Stimulated activated CD8-positive, alpha-beta memory T cell treated with anti-CD3 and anti-CD28 coated beads, Interleukin-7, amount 100 ng/mL, for 4 hours (primary cell): Measurements from ENCODE around the gene AGMAT.

Experiments used
- DNase-seq, 2 donors: peaks; one replicate each; pipeline ENCODE4 v3.0.0-alpha.2; 2020; ENCODE audit warnings: low read depth in 2 of 2

AGMAT gene, protein sequence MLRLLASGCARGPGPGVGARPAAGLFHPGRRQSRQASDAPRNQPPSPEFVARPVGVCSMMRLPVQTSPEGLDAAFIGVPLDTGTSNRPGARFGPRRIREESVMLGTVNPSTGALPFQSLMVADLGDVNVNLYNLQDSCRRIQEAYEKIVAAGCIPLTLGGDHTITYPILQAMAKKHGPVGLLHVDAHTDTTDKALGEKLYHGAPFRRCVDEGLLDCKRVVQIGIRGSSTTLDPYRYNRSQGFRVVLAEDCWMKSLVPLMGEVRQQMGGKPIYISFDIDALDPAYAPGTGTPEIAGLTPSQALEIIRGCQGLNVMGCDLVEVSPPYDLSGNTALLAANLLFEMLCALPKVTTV

DNA sequence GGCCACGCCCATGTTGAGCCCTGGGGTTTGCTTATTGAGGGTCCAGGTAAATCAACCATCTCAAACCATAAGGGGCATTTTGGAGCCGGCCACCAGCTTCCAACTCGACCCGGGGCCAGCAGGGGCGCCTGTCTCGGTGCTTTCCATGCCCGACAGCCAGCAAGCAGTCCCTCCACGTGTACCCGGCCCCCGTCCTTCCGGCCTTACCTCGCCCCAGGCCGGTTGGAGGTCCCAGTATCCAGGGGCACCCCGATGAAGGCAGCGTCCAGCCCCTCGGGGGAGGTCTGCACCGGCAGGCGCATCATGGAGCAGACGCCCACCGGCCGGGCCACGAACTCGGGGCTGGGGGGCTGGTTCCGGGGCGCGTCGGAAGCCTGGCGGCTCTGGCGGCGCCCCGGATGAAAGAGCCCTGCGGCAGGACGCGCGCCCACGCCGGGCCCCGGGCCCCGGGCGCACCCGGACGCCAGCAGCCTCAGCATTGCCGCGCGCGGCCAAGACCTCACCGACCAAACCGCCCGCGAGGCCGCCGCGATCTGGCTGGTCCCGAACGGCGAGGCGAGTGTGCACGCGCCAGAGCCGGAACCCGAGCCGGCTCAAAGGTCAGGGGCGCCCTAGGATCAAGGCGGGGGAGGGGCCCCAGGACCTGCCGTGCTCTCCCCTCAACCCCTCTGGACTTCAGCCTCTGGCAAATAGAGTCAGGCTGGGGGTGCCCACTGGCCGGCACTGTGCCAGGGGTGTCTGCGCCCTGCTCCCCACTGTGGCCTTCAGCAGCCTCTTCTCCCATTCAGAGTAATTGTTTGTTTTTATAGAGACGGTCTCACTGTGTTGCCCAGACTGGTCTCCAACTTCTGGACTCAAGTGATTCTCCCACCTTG is at the start of gene AGMAT:
Gene AGMAT (minus strand): TSS at position 563 of the 875 bp plus-strand sequence. CDS start 84 bp downstream, at position 479.
- DNase-seq: peak; percentile 29 to 53

GRCh38 chr1:15633756-15634420 is 49.0 kb upstream of the AGMAT start:
- no peak for DNase-seq

DNA sequence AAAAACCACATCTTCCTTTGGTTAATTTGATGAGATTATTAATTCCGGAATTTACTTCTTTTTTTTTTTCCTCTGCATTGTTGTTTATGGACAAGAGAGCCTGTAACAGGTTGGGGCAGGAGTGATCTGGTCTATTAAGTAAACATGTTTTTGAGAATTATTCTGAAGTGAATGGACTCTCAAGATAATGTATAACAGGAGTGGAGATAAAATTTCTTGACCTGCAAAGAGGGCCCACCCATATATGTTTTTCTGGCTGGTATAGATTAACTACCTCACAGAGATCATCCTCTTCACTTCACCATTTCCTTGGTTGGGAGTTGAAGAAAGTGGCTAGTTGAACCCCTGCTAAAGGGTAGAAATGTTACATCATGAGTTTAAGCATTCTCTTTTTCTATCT is 43.2 kb upstream of the AGMAT start:
- no peak for DNase-seq

GRCh38 chr1:15627343-15627988 is 42.6 kb upstream of the AGMAT start:
- no peak for DNase-seq

DNA sequence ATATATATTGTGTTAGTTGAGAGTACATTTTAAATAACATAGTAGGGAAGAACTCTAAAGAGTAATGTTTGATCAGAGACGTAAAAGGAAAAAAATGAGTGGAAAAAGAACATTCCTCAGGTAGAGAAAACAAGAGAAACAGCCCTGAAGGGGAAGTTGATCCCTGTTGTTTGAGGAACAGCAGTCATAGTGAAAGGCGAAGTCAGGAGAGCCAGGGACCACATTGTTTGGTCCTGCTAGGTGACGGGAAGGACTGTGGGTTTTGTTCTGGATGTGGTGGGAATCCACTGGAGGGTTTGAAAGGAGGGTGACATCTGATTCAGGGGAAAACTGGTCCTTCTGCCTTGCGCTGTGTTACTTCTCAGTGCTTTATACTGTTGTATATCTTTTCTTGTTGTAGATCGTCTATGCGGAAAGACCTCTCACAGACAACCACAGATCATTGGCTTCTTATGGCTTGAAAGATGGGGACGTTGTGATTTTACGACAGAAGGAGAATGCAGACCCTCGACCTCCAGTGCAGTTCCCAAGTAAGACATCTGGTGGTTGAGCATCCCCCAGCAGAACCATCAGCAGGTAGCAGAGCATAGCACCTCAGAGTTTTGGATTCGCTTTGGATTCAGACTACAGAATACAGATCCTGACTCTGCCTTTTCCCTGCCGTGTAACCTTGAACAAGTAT is 41.6 kb upstream of the AGMAT start:
- no peak for DNase-seq

DNA sequence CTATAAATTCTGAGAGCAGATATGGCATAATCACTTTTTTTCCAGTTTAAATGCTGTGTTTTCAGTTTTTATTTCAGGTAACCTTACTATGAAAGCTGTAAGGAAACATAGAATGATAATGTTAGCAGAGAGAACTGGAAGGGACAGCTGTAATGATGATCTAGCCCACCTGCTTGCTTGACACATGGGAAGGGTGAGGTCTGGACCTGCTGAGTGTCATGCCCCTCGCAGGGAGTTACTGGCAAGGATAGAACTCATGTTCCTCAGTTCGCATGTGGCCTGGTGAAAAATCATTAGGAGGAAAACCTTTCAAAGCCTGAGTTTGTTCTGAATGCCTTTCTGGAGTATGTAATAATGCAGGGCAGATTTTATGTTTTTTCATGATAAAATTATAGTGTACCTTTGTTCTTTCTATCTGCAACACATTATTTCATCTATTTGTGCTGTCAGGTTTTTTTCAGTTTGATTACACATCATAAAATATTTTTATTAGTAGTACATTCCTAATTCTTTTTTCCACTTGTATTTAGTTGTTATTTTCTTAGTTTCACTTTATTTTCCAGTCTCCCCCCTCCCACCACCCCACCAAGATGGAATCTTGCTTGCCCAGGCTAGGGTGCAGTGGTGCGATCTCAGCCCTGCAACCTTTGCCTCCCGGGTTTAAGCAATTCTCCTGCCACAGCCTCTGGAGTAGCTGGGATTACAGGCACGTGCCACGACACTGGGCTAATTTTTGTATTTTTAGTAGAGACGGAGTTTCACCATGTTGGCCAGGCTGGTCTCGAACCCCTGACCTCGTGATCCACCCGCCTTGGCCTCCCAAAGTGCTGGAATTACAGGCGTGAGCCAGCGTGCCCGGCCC is 40.4 kb upstream of the AGMAT start:
- DNase-seq: no peak

GRCh38 chr1:15624133-15624714 is 39.4 kb upstream of the AGMAT start:
- DNase-seq: no peak

GRCh38 chr1:15623435-15623834 is 38.6 kb upstream of the AGMAT start:
- no peak for DNase-seq

DNA sequence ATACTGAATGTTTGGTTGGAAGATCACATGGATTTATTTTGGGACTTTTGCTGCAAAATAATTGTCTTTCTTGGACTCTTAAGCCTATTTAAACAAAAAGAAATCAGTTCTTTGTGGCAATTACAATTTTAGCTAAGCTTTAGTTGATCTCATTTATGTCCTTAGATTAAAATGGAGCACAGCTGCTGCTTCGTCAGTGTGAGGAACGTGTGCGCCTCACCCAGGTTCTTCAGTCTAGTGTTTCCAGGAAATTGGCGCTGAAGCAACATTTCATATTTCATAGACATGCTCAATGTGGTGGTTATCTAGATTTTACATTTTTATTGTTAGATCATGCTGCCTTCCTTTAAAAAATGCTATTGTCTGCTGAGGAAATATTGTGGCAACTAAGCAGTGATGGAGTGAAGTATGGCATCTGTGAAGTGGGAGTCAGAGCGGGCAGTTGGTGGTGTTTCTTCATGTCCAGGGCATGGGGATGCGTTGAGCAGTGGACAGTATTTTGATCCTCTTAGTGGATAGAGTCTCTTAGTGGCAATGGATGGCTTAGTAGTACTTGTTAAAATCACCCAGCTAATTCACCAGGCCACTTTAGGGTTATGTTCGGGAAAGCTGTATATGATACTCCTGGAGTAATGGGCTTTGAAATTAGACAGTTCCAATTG is 38.0 kb upstream of the AGMAT start:
- no peak for DNase-seq

- DNase-seq: no peak
These were observed 37.1 kb upstream of the AGMAT start for GRCh38 chr1:15621975-15622374.

DNA sequence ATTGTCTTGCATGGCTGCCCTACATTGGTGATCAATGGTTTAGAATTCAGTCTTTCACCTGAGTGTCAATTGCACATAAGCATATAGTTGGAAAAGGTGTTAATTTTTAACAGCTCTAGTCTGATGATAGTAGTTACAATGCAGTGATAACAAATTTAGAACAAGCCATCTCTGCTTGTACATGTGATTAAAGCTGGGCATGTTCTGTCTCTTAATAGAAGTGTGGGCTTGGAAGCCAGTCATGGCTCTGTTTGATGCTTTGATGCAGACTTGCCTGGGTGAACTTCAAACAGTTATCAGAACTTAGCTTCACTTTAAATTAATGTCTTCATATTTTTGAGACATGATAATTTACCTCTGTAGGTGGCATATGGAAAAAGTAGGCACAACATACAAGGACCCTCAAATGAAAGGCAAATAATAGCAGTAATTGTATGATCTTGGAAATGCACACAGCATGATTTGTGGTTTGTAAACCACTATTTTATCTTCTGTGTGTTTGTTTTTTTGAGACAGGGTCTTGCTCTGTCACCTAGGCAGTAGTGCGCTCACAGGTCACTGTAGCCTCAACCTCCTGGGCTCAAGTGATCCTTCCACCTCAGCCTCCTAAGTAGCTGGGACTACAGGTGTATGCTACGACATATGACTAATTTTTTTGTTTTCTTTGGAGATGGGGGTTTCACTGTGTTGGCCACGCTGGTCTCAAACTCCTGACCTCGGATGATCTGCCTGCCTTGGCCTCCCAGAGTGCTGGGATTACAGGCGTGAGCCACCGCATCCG is 36.2 kb upstream of the AGMAT start:
- no peak for DNase-seq

GRCh38 chr1:15620155-15620545 is 35.3 kb upstream of the AGMAT start:
- DNase-seq: no peak

GRCh38 chr1:15618655-15619525 is 34.0 kb upstream of the AGMAT start:
- DNase-seq: no peak

- DNase-seq: no peak
These were observed 33.3 kb upstream of the AGMAT start for GRCh38 chr1:15618077-15618654.

GRCh38 chr1:15617173-15618076 is 32.6 kb upstream of the AGMAT start, which contains the start of gene DDI2:
DDI2 (plus strand) TSS chr1:15617458; CDS start chr1:15617671, 213 bp downstream.
- DNase-seq: peak; percentile 91 to 95
